ENCODE measurements around the gene PTPRM.
A peak's percentile ranks its signal among the peaks of the same experiment; 100 is the strongest.
"Not testable (repeated sequence)": the region's sequence is repeated elsewhere in the genome, so short reads cannot be mapped to it uniquely, and the experiment has no call there.

The PTPRM gene

GRCh38 chr18:8406186-8406867, 839.2 kb downstream of the PTPRM start:
- no peak for DNase-seq (ENCODE audit: low read depth in 2 of 3, low spot score in 1 of 3)

GRCh38 chr18:8406868-8407250, 839.7 kb downstream of the PTPRM start:
- DNase-seq (ENCODE audit: low read depth in 2 of 3, low spot score in 1 of 3): no peak

- no peak for DNase-seq (ENCODE audit: low read depth in 2 of 3, low spot score in 1 of 3)
Measured at GRCh38 chr18:8409151-8409550, 842.0 kb downstream of the PTPRM start.

GRCh38 chr18:8411492-8411891, 844.4 kb downstream of the PTPRM start:
- DNase-seq (ENCODE audit: low read depth in 2 of 3, low spot score in 1 of 3): no peak

GRCh38 chr18:8412117-8412516, 845.0 kb downstream of the PTPRM start:
- DNase-seq (ENCODE audit: low read depth in 2 of 3, low spot score in 1 of 3): no peak

- DNase-seq (ENCODE audit: low read depth in 2 of 3, low spot score in 1 of 3): no peak
Measured at GRCh38 chr18:8413189-8413588, 846.1 kb downstream of the PTPRM start.

- DNase-seq (ENCODE audit: low read depth in 2 of 3, low spot score in 1 of 3): no peak
Measured at GRCh38 chr18:8413751-8414150, 846.6 kb downstream of the PTPRM start.

GRCh38 chr18:8416212-8417019, 849.3 kb downstream of the PTPRM start:
- no peak for DNase-seq (ENCODE audit: low read depth in 2 of 3, low spot score in 1 of 3)

- no peak for DNase-seq (ENCODE audit: low read depth in 2 of 3, low spot score in 1 of 3)
Measured at GRCh38 chr18:8422391-8422790, 855.3 kb downstream of the PTPRM start.

- DNase-seq (ENCODE audit: low read depth in 2 of 3, low spot score in 1 of 3): no peak
Measured at GRCh38 chr18:8423051-8423557, 856.0 kb downstream of the PTPRM start.

GRCh38 chr18:8424481-8424880, 857.4 kb downstream of the PTPRM start:
- no peak for DNase-seq (ENCODE audit: low read depth in 2 of 3, low spot score in 1 of 3)

- no peak for DNase-seq (ENCODE audit: low read depth in 2 of 3, low spot score in 1 of 3)
Measured at GRCh38 chr18:8424917-8425725, 858.0 kb downstream of the PTPRM start.

- DNase-seq (ENCODE audit: low read depth in 2 of 3, low spot score in 1 of 3): peak in 2 of 3 donors; percentile 1 to 2
Measured at GRCh38 chr18:8426401-8426800, 859.3 kb downstream of the PTPRM start.

GRCh38 chr18:8427339-8427738, 860.2 kb downstream of the PTPRM start:
- no peak for DNase-seq (ENCODE audit: low read depth in 2 of 3, low spot score in 1 of 3)

- no peak for DNase-seq (ENCODE audit: low read depth in 2 of 3, low spot score in 1 of 3)
Measured at GRCh38 chr18:8428951-8429350, 861.8 kb downstream of the PTPRM start.

GRCh38 chr18:8431036-8431435, 863.9 kb downstream of the PTPRM start:
- no peak for DNase-seq (ENCODE audit: low read depth in 2 of 3, low spot score in 1 of 3)

GRCh38 chr18:8433323-8433722, 866.2 kb downstream of the PTPRM start:
- DNase-seq (ENCODE audit: low read depth in 2 of 3, low spot score in 1 of 3): no peak

GRCh38 chr18:8433771-8434170, 866.7 kb downstream of the PTPRM start:
- no peak for DNase-seq (ENCODE audit: low read depth in 2 of 3, low spot score in 1 of 3)

GRCh38 chr18:8435376-8435775, 868.3 kb downstream of the PTPRM start:
- no peak for DNase-seq (ENCODE audit: low read depth in 2 of 3, low spot score in 1 of 3)

- DNase-seq (ENCODE audit: low read depth in 2 of 3, low spot score in 1 of 3): no peak
Measured at GRCh38 chr18:8439055-8439454, 871.9 kb downstream of the PTPRM start.

- DNase-seq (ENCODE audit: low read depth in 2 of 3, low spot score in 1 of 3): no peak
Measured at GRCh38 chr18:8443505-8443904, 876.4 kb downstream of the PTPRM start.

GRCh38 chr18:8446936-8447335, 879.8 kb downstream of the PTPRM start:
- DNase-seq (ENCODE audit: low read depth in 2 of 3, low spot score in 1 of 3): not testable (repeated sequence)

All from stimulated activated CD4-positive, alpha-beta T cell treated with anti-CD3 and anti-CD28 coated beads, Interleukin-12 subunit alpha, Interleukin-12 subunit beta, amount 100 ng/mL, for 48 hours (primary cell).